ENCODE data around the gene SARS2.
"Not testable (repeated sequence)": the region's sequence is repeated elsewhere in the genome, so short reads cannot be mapped to it uniquely, and the experiment has no call there.

SARS2 gene

DNA sequence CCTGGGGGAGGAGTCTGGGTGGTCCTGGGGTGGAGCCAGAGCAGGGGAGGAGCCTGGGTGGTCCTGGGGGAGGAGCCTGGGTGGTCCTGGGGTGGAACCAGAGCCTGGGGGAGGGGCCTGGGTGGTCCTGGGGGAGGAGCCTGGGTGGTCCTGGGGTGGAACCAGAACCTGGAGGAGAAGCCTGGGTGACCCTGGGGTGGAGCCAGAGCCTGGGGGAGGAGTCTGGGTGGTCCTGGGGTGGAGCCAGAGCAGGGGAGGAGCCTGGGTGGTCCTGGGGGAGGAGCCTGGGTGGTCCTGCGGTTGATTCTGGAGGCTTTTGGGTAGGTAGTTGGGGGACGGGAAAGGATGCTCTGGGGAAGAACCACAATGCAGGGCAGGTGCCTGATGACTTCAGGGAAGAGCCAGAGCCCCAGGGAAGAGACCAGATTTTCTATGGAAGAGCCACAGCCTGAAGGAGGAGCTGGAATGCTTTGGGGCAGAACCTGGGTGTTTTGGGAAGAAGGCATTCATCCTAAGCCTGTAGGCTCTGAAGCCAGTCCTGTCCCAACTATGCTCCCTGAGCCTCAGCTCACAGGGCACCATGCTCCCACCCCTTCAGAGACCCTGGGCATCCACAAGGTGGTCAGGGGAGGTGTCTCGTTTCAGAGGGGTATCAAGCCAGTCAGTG, 15.1 kb upstream of the SARS2 start:
- DNase-seq, result no peak

- DNase-seq, result no peak
These were observed 14.5 kb upstream of the SARS2 start for GRCh38 chr19:38944981-38945506.

DNA sequence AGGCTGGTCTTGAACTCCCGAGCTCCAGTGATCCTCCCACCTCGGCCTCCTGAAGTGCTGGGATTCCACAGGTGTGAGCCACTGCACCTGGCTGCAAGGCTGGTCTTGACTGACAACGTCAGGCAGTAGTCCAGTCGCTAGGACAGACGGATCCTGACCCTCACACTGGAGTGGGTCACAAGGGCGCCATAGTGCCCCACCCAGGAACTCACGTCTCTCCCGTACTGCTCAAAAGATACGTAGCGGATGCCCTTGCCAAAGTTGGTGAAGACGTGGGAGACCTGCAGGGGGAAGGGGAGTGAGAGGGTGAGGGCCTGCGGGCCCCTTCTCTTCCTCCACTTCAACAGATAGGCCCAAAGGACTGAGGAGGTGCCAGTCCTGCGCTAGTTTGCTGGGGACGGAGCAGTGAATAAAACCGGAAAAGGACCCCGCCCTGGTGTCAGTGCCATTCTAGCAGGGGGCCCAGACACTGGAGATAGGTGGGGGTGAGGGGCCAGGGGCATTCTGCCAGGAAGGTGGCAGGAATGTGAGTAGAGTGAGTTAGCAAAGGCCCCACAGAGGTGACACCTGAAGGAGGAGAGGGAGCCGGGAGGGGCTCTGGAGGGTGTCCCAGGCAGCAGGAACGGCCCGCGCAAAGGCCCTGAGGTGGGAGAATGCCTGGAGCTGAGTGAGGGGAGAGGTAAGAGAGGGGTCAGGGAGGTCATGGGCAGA, 12.1 kb upstream of the SARS2 start:
- DNase-seq, result no peak

- no peak for DNase-seq
These were observed 11.4 kb upstream of the SARS2 start for GRCh38 chr19:38941979-38942378.

DNA sequence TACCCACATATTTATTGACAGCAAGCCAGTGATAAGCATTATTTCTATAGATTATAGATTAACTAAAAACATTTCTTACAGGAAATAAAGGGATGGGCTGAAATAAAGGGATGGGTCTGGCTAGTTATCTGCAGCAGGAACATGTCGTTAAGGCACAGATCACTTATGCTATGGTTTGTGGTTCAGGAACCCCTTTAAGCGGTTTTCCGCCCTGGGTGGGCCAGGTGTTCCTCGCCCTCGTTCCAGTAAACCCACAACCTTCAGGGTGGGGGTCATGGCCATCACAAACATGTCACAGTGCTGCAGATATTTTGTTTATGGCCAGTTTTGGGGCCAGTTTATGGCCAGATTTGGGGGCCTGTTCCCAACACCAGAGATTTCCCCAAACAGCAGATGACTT, 10.9 kb upstream of the SARS2 start:
- not testable (repeated sequence) for DNase-seq

DNA sequence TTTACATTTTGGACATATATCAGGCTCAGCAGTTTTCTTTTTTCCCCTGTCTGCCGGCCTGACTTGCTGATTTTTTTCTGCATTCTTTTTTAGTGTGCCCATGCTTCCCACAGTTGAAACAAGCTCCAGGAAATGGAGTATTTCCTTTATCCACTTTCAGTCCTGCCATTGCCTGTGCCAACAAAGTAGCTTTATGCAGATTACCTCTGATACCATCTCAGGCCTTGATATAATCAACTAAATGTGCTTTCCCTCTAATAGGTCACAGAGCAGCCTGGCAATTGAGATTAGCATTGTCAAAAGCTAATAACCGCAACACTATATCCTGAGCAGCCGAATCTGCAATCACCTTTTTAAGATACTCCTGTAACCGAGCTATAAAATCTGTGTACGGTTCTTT, 9.4 kb upstream of the SARS2 start:
- DNase-seq, result no peak

DNA sequence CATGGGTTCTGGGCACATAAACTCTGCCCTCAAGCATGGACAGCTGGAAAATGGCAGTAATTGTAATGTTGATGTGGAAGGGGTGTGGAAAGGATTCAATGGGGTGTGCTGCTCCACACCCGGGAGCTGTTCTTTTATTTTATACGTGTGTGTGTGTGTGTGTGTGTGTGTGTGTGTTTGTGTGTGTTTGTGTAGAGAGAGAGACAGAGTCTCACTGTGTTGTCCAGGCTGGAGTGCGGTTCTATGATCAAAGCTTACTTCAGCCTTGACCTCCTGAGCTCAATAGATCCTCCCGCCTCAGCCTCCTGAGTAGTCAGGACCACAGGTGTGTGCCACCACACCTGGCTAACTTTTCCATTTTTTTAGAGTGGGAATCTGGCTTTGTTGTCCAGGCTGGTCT, 3.0 kb upstream of the SARS2 start:
- no peak for DNase-seq

- DNase-seq, result peak; percentile 32 to 39
These were observed 2.0 kb upstream of the SARS2 start for GRCh38 chr19:38932425-38933179.

DNA sequence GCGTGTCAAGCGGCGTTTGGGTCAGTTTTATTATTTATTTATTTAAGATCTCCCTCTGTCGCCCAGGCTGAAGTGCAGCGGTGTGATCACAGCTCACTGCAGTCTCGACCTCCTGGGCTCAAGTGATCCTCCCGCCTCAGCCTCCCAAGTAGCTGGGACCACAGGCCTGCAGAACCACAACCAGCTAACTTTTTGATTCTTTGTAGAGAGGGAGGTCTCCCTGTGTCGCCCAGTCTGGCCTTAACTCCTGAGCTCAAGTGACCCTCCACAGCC, 894 bp upstream of the SARS2 start:
- DNase-seq, result no peak

- DNase-seq, result peak; percentile 98
These were observed 385 bp upstream of the SARS2 start, which contains the start of gene MRPS12 for GRCh38 chr19:38930776-38931520. Gene MRPS12 (plus strand): TSS chr19:38930944. CDS start chr19:38931295, 351 bp downstream.

DNA sequence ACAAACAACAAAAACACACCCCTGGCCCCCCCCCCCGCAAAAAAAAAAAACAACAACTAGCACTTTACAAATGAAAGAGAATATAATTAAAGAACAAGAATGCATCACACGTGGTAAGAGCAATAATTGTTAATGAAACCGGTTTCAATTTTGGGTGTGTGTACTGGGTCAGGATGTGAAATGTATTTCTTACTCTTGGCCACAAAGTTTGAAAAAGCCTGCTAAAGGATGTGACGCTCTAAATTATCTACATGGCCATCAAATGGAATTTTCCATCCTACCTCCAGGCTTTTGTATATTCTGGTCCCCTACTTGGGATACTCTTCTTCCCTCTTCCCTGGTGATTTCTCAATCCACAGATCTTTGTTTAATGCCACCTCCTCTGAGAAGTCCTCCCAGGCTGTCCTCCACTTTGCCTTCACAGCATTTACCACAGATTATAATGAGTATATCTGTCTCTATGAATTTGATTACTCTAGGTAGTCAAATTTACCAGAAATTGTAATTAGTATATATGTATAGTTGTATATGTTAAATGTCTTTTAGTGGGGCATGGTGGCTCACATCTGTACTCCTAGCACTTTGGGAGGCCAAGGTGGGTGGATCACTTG, 2.1 kb downstream of the SARS2 start:
- DNase-seq, result no peak

GRCh38 chr19:38924388-38924787, 6.2 kb downstream of the SARS2 start:
- DNase-seq, result no peak

- DNase-seq, result no peak
These were observed 8.1 kb downstream of the SARS2 start for GRCh38 chr19:38922482-38922881.

- DNase-seq, result no peak
These were observed 8.9 kb downstream of the SARS2 start for GRCh38 chr19:38921420-38922274.

DNA sequence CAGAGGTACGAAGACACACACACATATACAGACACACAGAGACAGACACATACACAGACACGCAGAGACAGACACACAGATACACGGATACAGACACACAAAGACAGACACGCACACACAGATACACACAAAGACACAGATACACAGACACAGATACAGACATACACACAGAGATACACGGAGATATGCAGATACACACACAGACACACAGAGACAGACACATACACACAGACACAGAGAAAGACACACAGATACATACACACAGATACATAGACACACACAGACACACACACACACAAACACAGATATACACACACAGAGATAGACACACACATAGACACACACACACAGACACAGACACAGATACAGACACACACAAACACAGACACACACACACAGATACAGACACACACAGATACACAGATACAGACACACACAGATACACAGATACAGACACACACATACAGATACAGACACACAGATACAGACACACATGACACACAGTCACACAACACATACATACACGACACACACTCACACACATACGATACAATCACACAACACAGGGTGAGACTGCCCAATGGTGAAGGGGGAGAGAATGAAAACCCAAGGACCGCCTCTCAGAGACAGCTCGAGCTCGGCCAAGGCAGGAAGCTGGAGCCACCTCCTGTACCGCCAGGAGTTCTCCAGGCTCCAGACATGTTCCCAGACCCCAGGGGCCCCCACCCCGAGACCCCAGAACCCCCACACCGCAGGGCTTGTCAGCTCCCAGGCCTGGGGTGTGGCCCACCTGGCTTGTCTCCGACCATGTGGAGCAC, 9.8 kb downstream of the SARS2 start:
- DNase-seq, result no peak

DNA sequence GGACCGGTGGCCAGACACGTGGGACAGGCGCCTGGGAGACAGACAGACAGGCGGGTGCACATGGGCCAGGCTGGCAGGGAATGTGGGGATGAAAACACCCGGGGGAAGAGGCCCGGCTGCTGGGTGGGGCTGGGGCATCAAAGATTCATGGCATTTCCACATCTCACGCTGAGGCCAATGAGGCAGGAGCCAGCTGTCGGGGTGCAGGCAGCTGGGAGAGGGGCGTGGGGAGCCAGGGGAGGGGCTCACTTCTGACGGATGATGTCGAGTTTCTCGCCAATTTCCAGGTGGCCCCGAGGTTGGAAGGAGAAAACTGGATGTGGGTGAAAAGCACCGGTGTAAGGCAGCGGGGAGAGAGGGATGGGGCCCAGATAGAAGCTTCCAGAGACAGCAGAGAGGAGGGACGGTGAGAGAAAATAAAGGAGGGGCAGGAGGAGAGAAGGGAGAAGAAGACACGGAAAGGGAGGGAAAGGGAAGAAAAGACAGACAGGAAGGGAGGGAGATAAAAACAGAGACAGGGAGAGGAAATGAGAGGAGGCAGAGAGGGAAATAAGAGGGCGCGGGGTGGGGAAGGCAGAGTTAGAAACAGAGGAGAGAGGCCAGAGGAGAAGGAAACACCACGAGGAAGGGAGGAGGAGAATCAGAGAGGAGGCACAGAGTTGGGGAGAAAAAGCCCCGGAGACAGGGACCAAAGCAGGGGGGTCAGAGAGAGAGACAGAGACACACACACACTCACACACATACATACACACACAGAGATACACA, 10.5 kb downstream of the SARS2 start:
- DNase-seq, result no peak

DNA sequence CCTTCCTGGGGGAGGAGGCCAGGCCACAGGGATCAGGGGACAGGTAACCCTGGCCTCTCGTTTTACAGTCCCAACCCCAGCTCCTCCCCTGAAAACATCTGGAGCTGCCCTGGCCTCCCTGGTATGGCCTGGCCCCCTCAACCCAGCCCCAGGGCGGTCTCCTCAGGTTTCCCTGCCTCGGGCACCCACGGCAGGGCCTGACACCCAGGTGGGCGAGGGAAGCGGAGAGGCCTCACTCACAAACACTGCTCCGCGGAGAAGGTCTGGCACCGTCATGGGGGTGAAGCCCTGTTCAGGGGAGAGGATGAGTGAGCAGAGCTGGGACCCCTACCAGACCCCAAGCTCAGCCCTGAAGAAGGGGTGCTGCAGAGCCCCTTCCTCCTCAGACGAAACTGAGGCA, 12.0 kb downstream of the SARS2 start:
- no peak for DNase-seq

- no peak for DNase-seq
These were observed 12.6 kb downstream of the SARS2 start for GRCh38 chr19:38917921-38918491.

DNA sequence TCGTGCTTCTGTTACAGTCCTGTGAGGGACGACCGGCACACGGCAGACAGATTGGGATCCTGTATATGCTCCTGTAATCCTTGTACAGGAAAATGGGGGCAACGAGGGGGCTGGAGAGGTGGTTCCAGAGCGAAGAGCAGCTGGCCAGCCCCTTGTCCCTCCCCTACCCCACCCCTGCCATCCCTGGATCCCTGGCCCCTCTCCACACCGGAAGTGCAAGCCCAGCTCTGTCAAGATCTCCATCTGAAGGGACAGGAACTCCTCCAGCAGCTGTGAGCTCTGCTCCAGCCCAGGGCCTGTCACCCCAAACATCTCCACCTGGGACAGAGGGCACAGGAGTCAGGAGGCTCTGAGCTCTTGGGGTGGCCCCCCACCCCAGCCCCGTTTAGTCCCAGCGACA, 13.0 kb downstream of the SARS2 start:
- DNase-seq, result no peak
